AG09309 (cell line): Measurements from ENCODE around the gene SOX5.

Source experiments
- DNase-seq: peaks from one replicate; pipeline ENCODE4 v3.0.0-alpha.2; 2010; ENCODE audit warnings: low read depth
- H3K4me3 ChIP-seq: 2 replicates; pipeline ENCODE4 v1.5.1; 2011; ENCODE audit warnings: mild to moderate bottlenecking, low read depth, low read length, moderate library complexity; ENCODE audit not compliant: control insufficient read depth
- CTCF ChIP-seq: IDR thresholded peaks from 2 replicates; pipeline ENCODE4 v1.5.1; 2011; ENCODE audit warnings: mild to moderate bottlenecking, low read depth, low read length, inconsistent platforms; ENCODE audit not compliant: insufficient read depth, control insufficient read depth; ENCODE audit errors: missing control alignments

SOX5 gene

GRCh38 chr12:23684121-23684520, 265.3 kb downstream of the SOX5 start:
- H3K4me3 ChIP-seq: no peak overlapping the region
- TF ChIP-seq CTCF: no peak

GRCh38 chr12:23681237-23681636, 268.2 kb downstream of the SOX5 start:
- DNase-seq: no peak
- H3K4me3 ChIP-seq: no peak overlapping the region
- TF ChIP-seq CTCF: no peak

More at GRCh38 chr12:23684121-23684520, 265.3 kb downstream of the SOX5 start:
- no peak for DNase-seq

- no peak overlapping the region for H3K4me3 ChIP-seq
- no peak for DNase-seq
- no peak for TF ChIP-seq CTCF
These were observed 275.4 kb downstream of the SOX5 start for GRCh38 chr12:23674064-23674463.

GRCh38 chr12:23671881-23672280, 277.6 kb downstream of the SOX5 start:
- no peak for TF ChIP-seq CTCF
- no peak overlapping the region for H3K4me3 ChIP-seq

GRCh38 chr12:23670684-23671083, 278.8 kb downstream of the SOX5 start:
- no peak for DNase-seq
- H3K4me3 ChIP-seq: no peak overlapping the region
- no peak for TF ChIP-seq CTCF

More at GRCh38 chr12:23671881-23672280, 277.6 kb downstream of the SOX5 start:
- DNase-seq: no peak

- no peak overlapping the region for H3K4me3 ChIP-seq
- TF ChIP-seq CTCF: no peak
- no peak for DNase-seq
These were observed 279.8 kb downstream of the SOX5 start for GRCh38 chr12:23669691-23670090.

- H3K4me3 ChIP-seq: no peak overlapping the region
- no peak for TF ChIP-seq CTCF
- no peak for DNase-seq
These were observed 282.6 kb downstream of the SOX5 start for GRCh38 chr12:23666866-23667265.
